Neural crest cell (in vitro differentiated cells): ENCODE results near the gene ASPSCR1. TPM values are rescaled to one million over a fixed set of nuclear protein-coding genes. Genes with fewer than 3 reads are reported as not detected.

Experiments
- DNase-seq: peaks from one replicate; pipeline ENCODE4 v3.0.0; 2021; ENCODE audit warnings: low read depth, mixed read lengths, low spot score
- H3K27ac Mint-ChIP-seq: one replicate; pipeline ENCODE4 v1.8.0; 2021; ENCODE audit warnings: mild to moderate bottlenecking, mixed read lengths; ENCODE audit not compliant: unreplicated experiment
- H3K27me3 Mint-ChIP-seq: 2 replicates; pipeline ENCODE4 v1.8.0; 2021; ENCODE audit warnings: low read depth, mild to moderate bottlenecking, mixed read lengths
- H3K36me3 Mint-ChIP-seq: 2 replicates; pipeline ENCODE4 v1.8.0; 2021; ENCODE audit warnings: low read depth, mild to moderate bottlenecking, mixed read lengths
- H3K4me1 Mint-ChIP-seq: 2 replicates; pipeline ENCODE4 v1.8.0; 2021; ENCODE audit warnings: mixed read lengths
- H3K4me3 Mint-ChIP-seq: one replicate; pipeline ENCODE4 v1.8.0; 2021; ENCODE audit warnings: mild to moderate bottlenecking, mixed read lengths
- H3K9me3 Mint-ChIP-seq: 2 replicates; pipeline ENCODE4 v1.8.0; 2021; ENCODE audit warnings: mixed read lengths
- CTCF ChIP-seq: fragments of 200-600 bp; sonication (generic); conservative IDR thresholded peaks from 2 replicates; pipeline ENCODE4 v1.5.0; 2021; ENCODE audit warnings: antibody characterized with exemption, mild to moderate bottlenecking
- total RNA-seq: library from RNA; stranded (reverse); gene quantifications from 2 replicates; pipeline ENCODE4 v1.2.1, GENCODE V29; 2021

ASPSCR1 gene
- total RNA-seq, 1 donor from 2014 or later = 51.9 TPM

DNA sequence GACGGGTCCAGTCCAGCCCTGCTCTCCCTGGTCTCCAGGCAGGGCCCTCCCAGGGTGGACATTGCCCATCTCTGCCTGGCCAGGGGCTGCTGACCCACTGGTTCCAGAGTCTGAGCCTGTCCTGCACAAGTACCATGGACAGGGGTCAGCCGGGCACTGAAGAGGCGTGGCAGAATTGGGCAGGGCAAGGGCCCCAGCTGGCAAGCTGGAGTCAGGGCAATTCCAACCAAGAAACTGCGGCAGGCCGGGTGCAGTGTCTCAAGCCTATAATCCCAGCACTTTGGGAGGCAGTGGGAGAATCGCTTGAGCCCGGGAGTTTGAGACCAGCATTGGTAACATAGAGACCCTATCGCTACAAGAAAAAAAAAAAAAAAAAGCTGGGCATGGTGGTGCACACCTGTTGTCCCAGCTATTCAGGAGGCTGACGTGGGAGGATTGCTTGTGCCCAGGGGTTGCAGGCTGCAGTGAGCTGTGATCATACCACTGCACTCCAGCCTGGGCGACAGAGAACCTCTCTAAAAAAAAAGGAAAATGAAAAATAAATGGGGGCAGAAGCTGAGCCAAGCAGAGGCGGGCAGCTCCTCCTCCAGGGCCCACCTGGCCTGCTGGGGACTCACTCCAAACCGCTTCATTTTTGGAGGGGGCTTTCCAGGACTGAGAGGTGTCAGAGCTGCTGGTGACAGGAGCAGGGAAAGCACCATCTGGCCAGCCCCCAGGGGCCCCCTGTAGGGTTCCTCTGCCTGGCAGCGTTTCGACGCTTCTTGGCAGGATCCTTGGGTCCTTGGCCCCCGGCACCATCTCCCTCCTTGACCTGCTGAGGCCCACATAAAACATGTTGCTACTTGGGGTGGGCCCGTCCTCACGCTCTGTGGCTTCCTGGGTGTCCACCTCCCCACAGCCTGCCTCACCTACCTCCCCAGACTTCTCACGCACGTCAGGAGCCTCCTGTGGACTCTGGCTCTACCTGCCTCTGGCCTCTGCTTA, 47.0 kb upstream of the ASPSCR1 start:
- no peak overlapping the region for H3K27ac Mint-ChIP-seq
- DNase-seq = no peak
- H3K9me3 Mint-ChIP-seq = no peaks in the 10 kb centered on the region
- H3K27me3 Mint-ChIP-seq = peaks cover 10% of the 10 kb centered on the region
- TF ChIP-seq CTCF = no peak
- H3K36me3 Mint-ChIP-seq = no peaks in the 10 kb centered on the region
- H3K4me3 Mint-ChIP-seq = peak overlapping the region; percentile 77
- peaks cover 10% of the 10 kb centered on the region for H3K4me1 Mint-ChIP-seq

DNA sequence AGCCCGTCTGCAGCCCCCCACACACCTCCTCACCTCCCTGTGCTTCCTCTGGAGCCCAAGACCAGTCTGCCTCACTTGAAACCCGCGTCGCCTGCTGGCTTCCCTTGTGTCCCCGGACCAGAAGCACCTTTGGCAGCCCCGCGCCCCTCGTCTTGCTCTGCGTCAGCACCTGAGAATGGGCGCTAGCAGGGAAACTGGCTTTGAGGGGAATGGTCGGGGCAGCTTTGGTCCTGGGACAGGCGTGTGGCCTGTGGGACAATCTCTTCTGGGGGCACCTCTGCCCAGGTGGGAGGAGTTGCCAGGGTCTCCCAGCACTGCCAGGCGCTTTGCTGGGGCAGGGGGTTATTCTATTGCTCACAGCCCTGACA, 46.3 kb upstream of the ASPSCR1 start:
- H3K36me3 Mint-ChIP-seq = no peaks in the 10 kb centered on the region
- H3K27ac Mint-ChIP-seq = no peak overlapping the region
- no peak for TF ChIP-seq CTCF
- peak overlapping the region; percentile 77 for H3K4me3 Mint-ChIP-seq
- peaks cover 11% of the 10 kb centered on the region for H3K4me1 Mint-ChIP-seq
- H3K27me3 Mint-ChIP-seq = peaks cover 10% of the 10 kb centered on the region
- H3K9me3 Mint-ChIP-seq = no peaks in the 10 kb centered on the region
- no peak for DNase-seq

- H3K4me1 Mint-ChIP-seq = peaks cover 11% of the 10 kb centered on the region
- H3K9me3 Mint-ChIP-seq = no peaks in the 10 kb centered on the region
- peaks cover 7% of the 10 kb centered on the region for H3K27me3 Mint-ChIP-seq
- no peak overlapping the region for H3K27ac Mint-ChIP-seq
- H3K36me3 Mint-ChIP-seq = no peaks in the 10 kb centered on the region
- peak overlapping the region; percentile 77 for H3K4me3 Mint-ChIP-seq
- TF ChIP-seq CTCF = no peak
- DNase-seq = no peak
Measured at GRCh38 chr17:81931557-81932332, 45.7 kb upstream of the ASPSCR1 start.

GRCh38 chr17:81932333-81932983, 45.0 kb upstream of the ASPSCR1 start:
- Mint-ChIP-seq H3K27me3 (peaks cover 7% of the 10 kb centered on the region), H3K36me3 (no peaks in the 10 kb centered on the region), H3K9me3 (no peaks in the 10 kb centered on the region), H3K4me1 (peaks cover 12% of the 10 kb centered on the region), H3K27ac (no peak overlapping the region), H3K4me3 (peak overlapping the region; percentile 77)
- DNase-seq = no peak
- TF ChIP-seq CTCF = no peak

GRCh38 chr17:81933178-81933699, 44.2 kb upstream of the ASPSCR1 start:
- Mint-ChIP-seq H3K27me3 (peaks cover 7% of the 10 kb centered on the region), H3K36me3 (no peaks in the 10 kb centered on the region), H3K4me3 (peak overlapping the region; percentile 57)

More at GRCh38 chr17:81933178-81933699, 44.2 kb upstream of the ASPSCR1 start:
- Mint-ChIP-seq H3K9me3 (no peaks in the 10 kb centered on the region), H3K4me1 (peaks cover 19% of the 10 kb centered on the region), H3K27ac (no peak overlapping the region)
- TF ChIP-seq CTCF = no peak
- DNase-seq = no peak
